ENCODE measurements around the gene ZBTB20.

Gene ZBTB20

GRCh38 chr3:114376516-114377185, 770.4 kb downstream of the ZBTB20 start:
- Mint-ChIP-seq H3K4me1 (no peaks in the 10 kb centered on the region), H3K27ac (no peak overlapping the region), H3K36me3 (peaks cover 18% of the 10 kb centered on the region), H3K27me3 (no peaks in the 10 kb centered on the region), H3K9me3 (no peaks in the 10 kb centered on the region), H3K4me3 (no peak overlapping the region)

GRCh38 chr3:114375608-114376421, 771.3 kb downstream of the ZBTB20 start:
- no peaks in the 10 kb centered on the region for H3K9me3 Mint-ChIP-seq
- no peaks in the 10 kb centered on the region for H3K27me3 Mint-ChIP-seq
- H3K4me1 Mint-ChIP-seq = no peaks in the 10 kb centered on the region
- H3K36me3 Mint-ChIP-seq = peaks cover 18% of the 10 kb centered on the region
- no peak overlapping the region for H3K4me3 Mint-ChIP-seq
- no peak overlapping the region for H3K27ac Mint-ChIP-seq

GRCh38 chr3:114374433-114374990, 772.6 kb downstream of the ZBTB20 start:
- Mint-ChIP-seq H3K4me3 (no peak overlapping the region), H3K27me3 (no peaks in the 10 kb centered on the region), H3K4me1 (no peaks in the 10 kb centered on the region), H3K27ac (peak overlapping the region; percentile 55), H3K36me3 (peaks cover 18% of the 10 kb centered on the region), H3K9me3 (no peaks in the 10 kb centered on the region)

- Mint-ChIP-seq H3K4me3 (no peak overlapping the region), H3K9me3 (no peaks in the 10 kb centered on the region), H3K27ac (peak overlapping the region; percentile 15), H3K36me3 (peaks cover 16% of the 10 kb centered on the region), H3K4me1 (no peaks in the 10 kb centered on the region), H3K27me3 (no peaks in the 10 kb centered on the region)
Measured at GRCh38 chr3:114370537-114371174, 776.4 kb downstream of the ZBTB20 start.

GRCh38 chr3:114365909-114366308, 781.2 kb downstream of the ZBTB20 start:
- Mint-ChIP-seq H3K36me3 (peaks cover 11% of the 10 kb centered on the region), H3K4me3 (no peak overlapping the region), H3K9me3 (no peaks in the 10 kb centered on the region), H3K27me3 (no peaks in the 10 kb centered on the region), H3K4me1 (no peaks in the 10 kb centered on the region), H3K27ac (no peak overlapping the region)

DNA sequence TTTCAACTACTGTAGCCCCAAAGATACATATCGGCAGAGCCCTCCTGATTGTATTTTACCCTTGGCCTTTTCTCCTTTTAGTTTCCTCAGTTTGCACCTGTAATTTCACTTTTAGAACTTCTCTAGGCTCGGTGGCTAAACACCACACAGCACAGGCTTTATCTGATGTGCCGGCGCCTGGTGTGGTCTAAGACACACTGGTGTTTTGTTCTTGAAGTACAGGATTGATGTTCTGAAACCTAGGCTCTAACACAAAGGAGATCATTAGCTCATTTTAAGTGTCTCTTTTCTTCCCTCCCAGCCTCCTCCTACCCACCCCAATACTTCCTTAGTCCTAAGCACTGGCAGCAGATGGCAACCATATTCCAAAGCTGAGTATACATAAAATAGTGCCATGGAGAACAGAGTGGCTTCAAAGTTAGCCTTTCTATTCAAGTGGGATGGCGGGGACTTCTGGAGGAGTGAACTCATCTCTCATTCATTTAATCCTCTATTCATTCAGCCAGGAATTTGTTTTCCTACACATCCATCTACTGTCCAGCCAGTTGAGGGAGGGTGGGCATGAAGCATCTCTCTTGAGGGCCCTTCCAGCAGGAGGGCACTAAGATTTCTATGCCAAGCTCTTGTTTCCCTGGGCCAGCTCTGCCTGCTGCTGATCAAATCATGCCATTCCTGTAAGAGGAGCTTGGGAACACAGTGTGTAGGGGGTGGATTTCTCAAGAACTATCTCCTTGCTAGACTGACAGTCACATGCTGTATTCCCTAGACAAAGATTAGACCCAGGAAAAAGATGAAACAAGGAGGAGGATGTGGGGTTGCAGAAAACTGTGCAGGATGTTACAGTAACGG, 782.1 kb downstream of the ZBTB20 start:
- H3K9me3 Mint-ChIP-seq = no peaks in the 10 kb centered on the region
- H3K4me3 Mint-ChIP-seq = no peak overlapping the region
- no peaks in the 10 kb centered on the region for H3K27me3 Mint-ChIP-seq
- H3K27ac Mint-ChIP-seq = no peak overlapping the region
- no peaks in the 10 kb centered on the region for H3K4me1 Mint-ChIP-seq
- peaks cover 11% of the 10 kb centered on the region for H3K36me3 Mint-ChIP-seq

GRCh38 chr3:114363554-114364202, 783.4 kb downstream of the ZBTB20 start:
- no peaks in the 10 kb centered on the region for H3K4me1 Mint-ChIP-seq
- no peak overlapping the region for H3K27ac Mint-ChIP-seq
- peaks cover 11% of the 10 kb centered on the region for H3K36me3 Mint-ChIP-seq
- H3K4me3 Mint-ChIP-seq = no peak overlapping the region
- H3K9me3 Mint-ChIP-seq = no peaks in the 10 kb centered on the region
- H3K27me3 Mint-ChIP-seq = no peaks in the 10 kb centered on the region

GRCh38 chr3:114362815-114363214, 784.3 kb downstream of the ZBTB20 start:
- Mint-ChIP-seq H3K27ac (no peak overlapping the region), H3K27me3 (no peaks in the 10 kb centered on the region), H3K4me1 (no peaks in the 10 kb centered on the region), H3K36me3 (peaks cover 11% of the 10 kb centered on the region), H3K9me3 (no peaks in the 10 kb centered on the region), H3K4me3 (no peak overlapping the region)

- H3K27ac Mint-ChIP-seq = no peak overlapping the region
- H3K27me3 Mint-ChIP-seq = no peaks in the 10 kb centered on the region
- H3K4me1 Mint-ChIP-seq = no peaks in the 10 kb centered on the region
- H3K36me3 Mint-ChIP-seq = peaks cover 4% of the 10 kb centered on the region
- H3K4me3 Mint-ChIP-seq = no peak overlapping the region
- no peaks in the 10 kb centered on the region for H3K9me3 Mint-ChIP-seq
Measured at GRCh38 chr3:114361391-114361790, 785.7 kb downstream of the ZBTB20 start.

- Mint-ChIP-seq H3K4me1 (no peaks in the 10 kb centered on the region), H3K27ac (no peak overlapping the region), H3K9me3 (no peaks in the 10 kb centered on the region), H3K4me3 (no peak overlapping the region), H3K27me3 (no peaks in the 10 kb centered on the region), H3K36me3 (peaks cover 10% of the 10 kb centered on the region)
Measured at GRCh38 chr3:114356525-114356924, 790.6 kb downstream of the ZBTB20 start.

GRCh38 chr3:114356066-114356465, 791.0 kb downstream of the ZBTB20 start:
- Mint-ChIP-seq H3K27me3 (no peaks in the 10 kb centered on the region), H3K27ac (no peak overlapping the region), H3K4me3 (no peak overlapping the region), H3K36me3 (peaks cover 6% of the 10 kb centered on the region), H3K9me3 (no peaks in the 10 kb centered on the region), H3K4me1 (no peaks in the 10 kb centered on the region)

DNA sequence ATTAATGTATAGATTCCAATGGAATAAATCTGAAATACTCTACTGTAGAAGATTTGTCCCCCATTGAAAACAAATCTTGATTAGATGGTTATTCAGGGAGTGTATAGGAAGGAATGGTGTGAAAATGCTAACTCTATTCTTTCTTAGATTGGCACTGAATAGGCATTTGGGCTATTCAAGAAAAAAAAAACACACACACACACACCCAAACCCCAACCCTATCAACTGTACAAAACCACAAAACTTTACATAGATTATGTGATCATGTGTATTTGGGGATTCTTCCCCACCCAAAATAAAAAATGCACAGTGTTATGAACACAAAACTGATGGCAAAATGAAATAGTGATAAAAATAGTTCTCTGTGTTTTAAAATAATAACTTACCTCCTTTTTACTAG, 791.4 kb downstream of the ZBTB20 start:
- no peaks in the 10 kb centered on the region for H3K27me3 Mint-ChIP-seq
- no peaks in the 10 kb centered on the region for H3K9me3 Mint-ChIP-seq
- H3K4me1 Mint-ChIP-seq = no peaks in the 10 kb centered on the region
- no peak overlapping the region for H3K4me3 Mint-ChIP-seq
- H3K36me3 Mint-ChIP-seq = peaks cover 9% of the 10 kb centered on the region
- no peak overlapping the region for H3K27ac Mint-ChIP-seq

DNA sequence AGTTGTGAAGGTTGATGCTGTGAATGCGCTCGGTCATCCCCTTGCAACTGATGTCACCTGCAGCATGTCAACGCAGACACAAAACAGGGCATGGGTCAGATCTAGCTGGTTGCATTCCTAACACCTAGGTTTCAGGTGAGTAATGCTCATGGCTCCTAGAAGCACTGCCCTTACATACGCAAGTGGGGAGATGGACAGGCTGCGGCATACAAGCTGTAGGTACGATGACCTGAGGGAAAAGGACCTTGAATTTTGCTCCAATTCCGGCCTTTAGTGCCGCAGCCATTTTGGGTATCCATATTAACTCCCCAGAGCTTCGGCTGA, 795.3 kb downstream of the ZBTB20 start:
- no peak overlapping the region for H3K27ac Mint-ChIP-seq
- H3K9me3 Mint-ChIP-seq = no peaks in the 10 kb centered on the region
- no peaks in the 10 kb centered on the region for H3K4me1 Mint-ChIP-seq
- H3K36me3 Mint-ChIP-seq = peaks cover 16% of the 10 kb centered on the region
- H3K4me3 Mint-ChIP-seq = no peak overlapping the region
- H3K27me3 Mint-ChIP-seq = no peaks in the 10 kb centered on the region

- Mint-ChIP-seq H3K27me3 (no peaks in the 10 kb centered on the region), H3K4me1 (no peaks in the 10 kb centered on the region), H3K27ac (no peak overlapping the region), H3K4me3 (no peak overlapping the region), H3K9me3 (no peaks in the 10 kb centered on the region), H3K36me3 (peaks cover 16% of the 10 kb centered on the region)
Measured at GRCh38 chr3:114351123-114351821, 795.8 kb downstream of the ZBTB20 start.
